Inflammatory macrophage treated with lipopolysaccharide for 4 hours (primary cell): ENCODE data around the gene RFLNA.

Experiments used
- DNase-seq: peaks from one replicate; pipeline ENCODE4 v3.0.0-alpha.2; 2020

Gene RFLNA

GRCh38 chr12:124361996-124362395, 67.1 kb downstream of the RFLNA start:
- DNase-seq: no peak

- no peak for DNase-seq
Observed at GRCh38 chr12:124363353-124363965, 68.6 kb downstream of the RFLNA start.

- DNase-seq: no peak
Observed at GRCh38 chr12:124364543-124364942, 69.7 kb downstream of the RFLNA start.
